ENCODE measurements around the gene FUCA2. TPM values are rescaled to one million over a fixed set of nuclear protein-coding genes. Genes with fewer than 3 reads are reported as not detected.

The FUCA2 gene
- total and polyA plus RNA-seq, 2 of the 8 experiments (the other 6 are each of a cell fraction or from before 2014, with no cell fraction given): 24.2 to 47.2 TPM

DNA sequence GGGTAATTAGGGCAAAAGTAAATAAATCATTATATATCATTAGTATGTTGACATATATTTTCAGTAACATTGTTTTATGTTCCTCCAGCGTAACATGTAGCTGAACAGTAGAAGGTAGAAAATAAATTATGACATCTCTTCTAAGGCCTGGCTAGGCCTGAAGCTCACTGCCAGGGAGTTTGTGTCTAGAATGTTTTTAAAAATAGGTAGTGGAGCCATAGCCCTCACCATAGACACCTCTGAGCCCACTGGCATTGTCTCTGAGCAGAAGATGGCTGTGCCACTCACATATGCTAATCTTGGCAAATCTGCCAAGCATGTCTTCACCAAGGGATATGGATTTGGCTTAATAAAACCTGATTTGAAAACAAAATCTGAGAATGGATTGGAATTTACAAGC is 21.3 kb downstream of the FUCA2 start:
- H3K27ac ChIP-seq (ENCODE audit: low read depth, low read length): no peak overlapping the region
- H3K9me3 ChIP-seq (ENCODE audit: insufficient read depth in 2 of 2, low read depth in 1 of 2, low read length in 1 of 2): no peaks in the 10 kb centered on the region
- no peak overlapping the region for H3K18ac ChIP-seq (ENCODE audit: extremely low read depth, low read length)
- H3K36me3 ChIP-seq (ENCODE audit: control insufficient read depth in 2 of 4, insufficient read depth in 4 of 4, low read length in 3 of 4): peaks cover 0 to 11% (median 4%) of the 10 kb centered on the region in 4 experiments; a peak in 6 of 8 replicates
- H2AFZ ChIP-seq (ENCODE audit: low read length): no peak overlapping the region
- H4K5ac ChIP-seq (ENCODE audit: insufficient read length, low read depth, low read length): no peak overlapping the region
- 95% methylated on average over 1 of the region's 1 CpG; no CpG with 5 or more reads in 1 of the 2 experiments for WGBS, 2 experiments (ENCODE audit: extremely low coverage in 1 of 2, insufficient coverage in 1 of 2, insufficient read length in 1 of 2, insufficient replicate concordance in 2 of 2, low coverage in 1 of 2, low lambda C conversion rate in 2 of 2, missing lambda C conversion rate in 1 of 2)
- H3K4me2 ChIP-seq (ENCODE audit: insufficient read depth in 1 of 2, low read depth in 2 of 2, low read length in 2 of 2): no peak overlapping the region
- no peak overlapping the region for H2BK20ac ChIP-seq (ENCODE audit: low read length)
- H3K4me3 ChIP-seq (ENCODE audit: extremely low read depth in 1 of 4, insufficient read depth in 2 of 4, low read depth in 3 of 4, low read length in 4 of 4): no peak overlapping the region
- H3K14ac ChIP-seq (ENCODE audit: insufficient read length): no peak overlapping the region
- no peaks in the 10 kb centered on the region for H3K23me2 ChIP-seq (ENCODE audit: low read depth, low read length)
- no peaks in the 10 kb centered on the region for H3K79me1 ChIP-seq (ENCODE audit: low read depth, low read length)
- H2BK12ac ChIP-seq (ENCODE audit: low read depth, low read length): no peak overlapping the region
- ChIA-PET CTCF (ENCODE audit: partially characterized antibody) (interaction anchor here (1.0 to 3.4 kb wide), 2 partner anchors 21 to 23 kb away, joined by 3 to 9 read pairs; partner anchors contain the start of gene FUCA2), POLR2A (ENCODE audit: partially characterized antibody) (interaction anchor here (0.6 to 2.3 kb wide), 3 partner anchors 13 to 191 kb away, joined by 3 to 5 read pairs (median 3); partner anchors contain the start of genes ADAT2 and PEX3)
- H2AK5ac ChIP-seq (ENCODE audit: low read depth, low read length): no peak overlapping the region
- H4K8ac ChIP-seq (ENCODE audit: extremely low read depth, insufficient read depth, low read length): no peak overlapping the region
- H4K20me1 ChIP-seq (replicated peaks in 1 of 2; ENCODE audit: control insufficient read depth in 1 of 2, insufficient read depth in 2 of 2, low read length in 2 of 2): peaks cover 0 to 2% of the 10 kb centered on the region in 2 experiments
- H3K27me3 ChIP-seq (replicated peaks in 1 of 4; ENCODE audit: control insufficient read depth in 3 of 4, extremely low read depth in 1 of 4, insufficient read depth in 3 of 4, low read length in 3 of 4): no peaks in the 10 kb centered on the region
- FAIRE-seq: no peak
- H3K4me1 ChIP-seq (replicated peaks in 1 of 4; ENCODE audit: control insufficient read depth in 3 of 4, insufficient read depth in 4 of 4, low read length in 3 of 4): no peaks in the 10 kb centered on the region
- H2BK5ac ChIP-seq (ENCODE audit: low read depth, low read length): no peak overlapping the region
- no peaks in the 10 kb centered on the region; a peak in 1 of 4 replicates for H3K79me2 ChIP-seq (ENCODE audit: control insufficient read depth in 1 of 2, insufficient read depth in 2 of 2, low read length in 2 of 2)
- H3K9ac ChIP-seq (replicated peaks in 1 of 4; ENCODE audit: extremely low read depth in 1 of 4, low read depth in 3 of 4, low read length in 3 of 4): no peak overlapping the region
- H3K23ac ChIP-seq (ENCODE audit: insufficient read length): no peak overlapping the region
- TF ChIP-seq TCF12 (IDR thresholded peaks at IDR 0.05; ENCODE audit: low read depth, low read length): no peak
- TF ChIP-seq SRF (IDR thresholded peaks at IDR 0.05; ENCODE audit: low read depth, low read length): no peak
- TF ChIP-seq HDAC6 (IDR thresholded peaks at IDR 0.05; ENCODE audit: low read depth, low read length): no peak
- TF ChIP-seq SIRT6 (IDR thresholded peaks at IDR 0.05; ENCODE audit: low read length): no peak
- TF ChIP-seq EGR1 (IDR thresholded peaks at IDR 0.05; ENCODE audit: borderline replicate concordance, low read depth, low read length): no peak
- no peak for TF ChIP-seq PHF8 (conservative IDR thresholded peaks at IDR 0.05; ENCODE audit: low read depth, low read length)
- no peak for TF ChIP-seq NANOG (IDR thresholded peaks at IDR 0.05; ENCODE audit: insufficient read depth, low read depth, low read length, poor library complexity, severe bottlenecking)
- no peak for TF ChIP-seq SIX5 (IDR thresholded peaks at IDR 0.05; ENCODE audit: low read depth, low read length)
- no peak for TF ChIP-seq RNF2 (IDR thresholded peaks at IDR 0.05; ENCODE audit: borderline replicate concordance, low read depth, low read length, missing control alignments, poor library complexity, severe bottlenecking)
- no peak overlapping the region for H3K56ac ChIP-seq (replicated peaks; ENCODE audit: insufficient read length, low read depth, low read length)
- no peak overlapping the region for H2BK15ac ChIP-seq (ENCODE audit: low read length)
- no peak overlapping the region for H3K4ac ChIP-seq (replicated peaks; ENCODE audit: insufficient read length, low read depth, low read length)
- H4K91ac ChIP-seq (replicated peaks; ENCODE audit: insufficient read length, low read length): no peak overlapping the region
- H2BK120ac ChIP-seq (replicated peaks; ENCODE audit: low read depth, low read length): no peak overlapping the region
- no peak for DNase-seq (ENCODE audit: low read depth in 1 of 2, low spot score in 2 of 2)

Data from H1 (cell line).